ENCODE results near the gene SCP2.

SCP2 gene

GRCh38 chr1:52927212-52928014 lies at the start of gene SCP2:
SCP2 (plus strand) TSS chr1:52927276; CDS start chr1:52927397, 121 bp downstream.
- peak; percentile 89 for DNase-seq

GRCh38 chr1:52877554-52877953 lies 49.5 kb upstream of the SCP2 start:
- no peak for DNase-seq

GRCh38 chr1:52880206-52880605 lies 46.9 kb upstream of the SCP2 start:
- DNase-seq: no peak

GRCh38 chr1:52887483-52887882 lies 39.6 kb upstream of the SCP2 start:
- no peak for DNase-seq

GRCh38 chr1:52892424-52893215 lies 34.5 kb upstream of the SCP2 start:
- DNase-seq: no peak

GRCh38 chr1:52899445-52899894 lies 27.6 kb upstream of the SCP2 start:
- no peak for DNase-seq

GRCh38 chr1:52900402-52900801 lies 26.7 kb upstream of the SCP2 start:
- no peak for DNase-seq

GRCh38 chr1:52901384-52901783 lies 25.7 kb upstream of the SCP2 start:
- no peak for DNase-seq

- no peak for DNase-seq
These were observed 22.7 kb upstream of the SCP2 start for GRCh38 chr1:52904208-52904926.

- no peak for DNase-seq
These were observed 22.0 kb upstream of the SCP2 start for GRCh38 chr1:52904927-52905698.

GRCh38 chr1:52906135-52906603 lies 20.9 kb upstream of the SCP2 start:
- DNase-seq: no peak

GRCh38 chr1:52907068-52907811 lies 19.8 kb upstream of the SCP2 start:
- DNase-seq: no peak

- DNase-seq: no peak
These were observed 19.3 kb upstream of the SCP2 start for GRCh38 chr1:52907812-52908153.

- no peak for DNase-seq
These were observed 15.5 kb upstream of the SCP2 start for GRCh38 chr1:52911541-52911940.

GRCh38 chr1:52913014-52913413 lies 14.1 kb upstream of the SCP2 start:
- no peak for DNase-seq

- no peak for DNase-seq
These were observed 13.5 kb upstream of the SCP2 start for GRCh38 chr1:52913537-52913936.

GRCh38 chr1:52914463-52914862 lies 12.6 kb upstream of the SCP2 start:
- DNase-seq: no peak

GRCh38 chr1:52915211-52915854 lies 11.7 kb upstream of the SCP2 start:
- no peak for DNase-seq

- DNase-seq: no peak
These were observed 11.2 kb upstream of the SCP2 start for GRCh38 chr1:52915855-52916220.

- DNase-seq: no peak
These were observed 10.7 kb upstream of the SCP2 start for GRCh38 chr1:52916241-52916975.

- DNase-seq: no peak
These were observed 9.9 kb upstream of the SCP2 start for GRCh38 chr1:52917156-52917555.

Measured in right forelimb (tissue), 1 donor.